LNCaP clone FGC (cell line): ENCODE results near the gene C1QTNF7.

Source experiments
- DNase-seq: peaks from one replicate; pipeline ENCODE4 v3.0.0-alpha.2; 2011; ENCODE audit warnings: low read depth
- H3K4me3 ChIP-seq: 2 replicates; pipeline ENCODE4 v1.5.1; 2011; ENCODE audit warnings: mild to moderate bottlenecking, low read depth, low read length, control low read depth
- TF ChIP-seq, protein P1 (sequence below): IDR thresholded peaks from 2 replicates; pipeline ENCODE4 v1.5.1; 2012; ENCODE audit warnings: mild to moderate bottlenecking; ENCODE audit not compliant: control insufficient read depth, insufficient read depth; ENCODE audit errors: extremely low read depth

Gene C1QTNF7

DNA sequence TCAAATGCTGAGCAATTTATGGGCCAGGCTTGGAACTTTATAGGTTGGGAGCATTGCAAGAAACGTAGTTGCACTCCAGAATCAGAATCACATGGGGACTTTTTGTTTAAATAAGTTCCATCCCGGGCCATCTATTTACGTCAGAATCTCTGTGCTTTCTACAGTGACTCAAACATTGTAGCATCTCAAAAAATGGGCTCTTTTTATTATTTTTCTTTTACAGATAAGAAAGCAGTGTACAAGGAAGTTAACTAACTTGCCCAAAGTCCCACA, 52.0 kb downstream of the C1QTNF7 start:
- DNase-seq, result no peak
- H3K4me3 ChIP-seq, result peak overlapping the region; percentile 57
- TF ChIP-seq, protein P1, sequence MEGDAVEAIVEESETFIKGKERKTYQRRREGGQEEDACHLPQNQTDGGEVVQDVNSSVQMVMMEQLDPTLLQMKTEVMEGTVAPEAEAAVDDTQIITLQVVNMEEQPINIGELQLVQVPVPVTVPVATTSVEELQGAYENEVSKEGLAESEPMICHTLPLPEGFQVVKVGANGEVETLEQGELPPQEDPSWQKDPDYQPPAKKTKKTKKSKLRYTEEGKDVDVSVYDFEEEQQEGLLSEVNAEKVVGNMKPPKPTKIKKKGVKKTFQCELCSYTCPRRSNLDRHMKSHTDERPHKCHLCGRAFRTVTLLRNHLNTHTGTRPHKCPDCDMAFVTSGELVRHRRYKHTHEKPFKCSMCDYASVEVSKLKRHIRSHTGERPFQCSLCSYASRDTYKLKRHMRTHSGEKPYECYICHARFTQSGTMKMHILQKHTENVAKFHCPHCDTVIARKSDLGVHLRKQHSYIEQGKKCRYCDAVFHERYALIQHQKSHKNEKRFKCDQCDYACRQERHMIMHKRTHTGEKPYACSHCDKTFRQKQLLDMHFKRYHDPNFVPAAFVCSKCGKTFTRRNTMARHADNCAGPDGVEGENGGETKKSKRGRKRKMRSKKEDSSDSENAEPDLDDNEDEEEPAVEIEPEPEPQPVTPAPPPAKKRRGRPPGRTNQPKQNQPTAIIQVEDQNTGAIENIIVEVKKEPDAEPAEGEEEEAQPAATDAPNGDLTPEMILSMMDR, result no peak

DNA sequence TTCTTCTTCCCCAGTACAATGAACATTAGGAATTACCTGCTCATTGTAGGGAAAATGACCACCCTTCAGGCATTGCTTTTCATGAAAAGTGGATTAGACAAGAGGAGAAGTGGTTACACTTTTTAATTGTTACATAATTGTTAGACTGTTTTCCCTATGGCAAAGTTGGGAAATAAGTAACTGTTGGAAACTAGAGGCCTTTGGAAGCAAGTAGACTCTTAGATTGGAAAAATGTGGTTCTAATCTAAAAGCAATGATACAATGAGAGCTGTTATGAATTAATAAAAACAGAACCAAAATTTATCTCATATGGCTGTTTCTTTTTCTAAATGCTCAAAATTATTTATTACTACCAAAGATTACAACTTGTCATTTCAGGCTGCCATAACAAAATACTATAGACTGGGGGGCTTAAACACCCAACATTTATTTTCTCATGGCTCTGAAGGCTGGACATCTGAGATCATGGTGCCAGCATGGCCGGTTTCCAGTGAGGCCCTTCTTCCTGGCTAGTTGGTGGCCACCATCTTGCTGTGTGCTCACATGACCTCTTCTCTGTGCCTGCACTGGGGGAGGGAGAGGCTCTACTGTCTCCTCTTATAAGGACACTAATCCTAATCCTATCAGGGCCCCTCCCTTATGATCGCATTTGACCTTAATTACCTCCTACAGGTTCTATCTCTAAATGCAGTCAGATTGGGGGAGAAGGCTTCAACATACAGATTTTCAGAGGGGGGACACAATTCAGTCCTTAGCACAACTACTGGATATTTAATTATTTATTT, 54.3 kb downstream of the C1QTNF7 start:
- no peak for DNase-seq
- TF ChIP-seq, protein P1, result no peak
- H3K4me3 ChIP-seq, result no peak overlapping the region

DNA sequence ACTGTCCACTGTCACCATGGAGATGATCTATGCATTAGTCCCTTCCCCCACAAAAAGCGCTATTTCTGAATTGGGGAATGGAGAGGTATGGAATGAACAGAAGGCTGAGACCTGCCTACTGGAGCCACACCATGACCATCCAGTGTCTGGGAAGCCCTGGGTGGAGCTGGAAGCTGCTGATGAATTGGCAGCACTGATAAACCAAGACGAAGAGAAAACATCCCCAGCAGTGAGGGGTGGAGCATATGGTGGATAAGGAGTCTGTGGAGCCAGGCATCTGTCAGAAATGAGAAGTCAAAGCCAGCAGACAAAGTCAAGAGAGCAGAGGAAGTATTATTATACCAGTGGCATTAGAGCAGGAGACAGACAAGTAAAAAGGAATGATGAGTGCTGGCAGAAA, 55.0 kb downstream of the C1QTNF7 start:
- DNase-seq, result no peak
- no peak overlapping the region for H3K4me3 ChIP-seq
- TF ChIP-seq, protein P1, result no peak

DNA sequence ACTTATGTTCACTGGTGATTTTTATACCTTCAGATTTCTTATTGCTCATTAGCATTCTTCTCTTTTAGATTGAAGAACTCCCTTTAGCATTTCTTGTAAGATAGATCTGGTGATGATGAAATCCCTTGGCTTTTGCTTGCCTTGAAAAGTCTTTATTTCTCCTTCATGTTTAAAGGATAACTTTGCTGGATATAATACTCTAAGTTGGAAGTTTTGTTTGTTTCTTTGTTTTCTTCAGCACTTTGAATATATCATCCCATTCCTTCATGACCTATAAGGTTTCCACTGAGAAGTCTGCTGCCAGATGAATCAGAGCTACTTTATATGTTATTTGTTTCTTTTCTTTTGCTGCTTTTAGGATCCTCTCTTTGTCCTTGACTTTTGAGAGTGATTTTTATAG, 60.3 kb downstream of the C1QTNF7 start:
- TF ChIP-seq, protein P1, result no peak
- H3K4me3 ChIP-seq, result no peak overlapping the region
- no peak for DNase-seq

GRCh38 chr4:15488658-15489470, 61.0 kb downstream of the C1QTNF7 start:
- H3K4me3 ChIP-seq, result no peak overlapping the region
- TF ChIP-seq, protein P1, result no peak
- DNase-seq, result peak; percentile 1

DNA sequence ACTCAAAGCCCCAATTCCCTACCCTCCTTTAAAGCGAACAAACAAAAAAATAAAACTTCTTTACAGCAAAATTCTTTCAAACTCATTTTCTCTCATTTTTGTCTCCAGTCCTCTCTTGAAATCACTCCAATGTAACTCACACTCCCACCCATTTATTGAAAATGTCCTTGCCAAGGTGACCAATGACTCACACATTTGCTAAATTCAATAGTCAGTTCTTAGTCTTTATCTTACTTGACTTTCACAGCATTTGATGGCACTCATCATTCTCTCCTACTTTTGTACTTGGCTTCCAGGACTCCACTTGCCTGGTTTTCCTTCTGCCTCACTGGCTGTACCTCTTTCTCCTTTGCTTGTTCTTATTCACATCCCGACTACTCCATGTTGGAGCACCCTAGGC, 61.7 kb downstream of the C1QTNF7 start:
- H3K4me3 ChIP-seq, result no peak overlapping the region
- TF ChIP-seq, protein P1, result no peak
- no peak for DNase-seq

DNA sequence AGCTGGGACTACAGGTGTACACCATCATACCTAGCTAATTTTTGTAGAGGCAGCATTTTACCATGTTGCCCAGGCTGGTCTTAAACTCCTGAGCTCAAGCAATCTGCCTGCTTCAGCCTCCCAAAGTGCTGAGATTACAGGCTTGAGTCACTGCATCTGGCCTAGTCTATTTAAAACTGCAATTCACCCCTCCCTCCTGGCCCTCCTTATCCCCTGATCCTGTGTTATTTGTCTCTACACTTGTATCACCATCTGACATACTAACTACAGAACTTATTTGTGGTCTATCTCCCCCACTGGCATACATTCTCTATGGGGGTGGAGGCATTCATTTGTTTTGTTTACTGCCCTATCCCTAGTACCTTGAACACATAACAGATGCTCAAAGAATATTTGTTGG, 65.6 kb downstream of the C1QTNF7 start:
- TF ChIP-seq, protein P1, result no peak
- no peak overlapping the region for H3K4me3 ChIP-seq
- no peak for DNase-seq
